Activated CD4-positive, alpha-beta T cell treated with anti-CD3 and anti-CD28 coated beads for 36 hours (primary cell): ENCODE data around the gene GRP. TPM values are rescaled to one million over a fixed set of nuclear protein-coding genes. Genes with fewer than 3 reads are reported as not detected.

Experiments
- ATAC-seq: fragments of 200-7000 bp; cut with Tn5 transposase; one replicate; pipeline ENCODE4 v1.10.0; 2021; ENCODE audit warnings: mild to moderate bottlenecking, moderate library complexity
- CTCF ChIA-PET: fragments of 350-600 bp; sonication (Branson Sonifier 250); formaldehyde crosslinking; loops from one replicate; lab custom pipeline; 2021; ENCODE audit warnings: antibody characterized with exemption; lab: Charles Lee
- POLR2A ChIA-PET: fragments of 350-600 bp; sonication (Branson Sonifier 250); formaldehyde crosslinking; loops from one replicate; lab custom pipeline; 2021; ENCODE audit warnings: antibody characterized with exemption, inconsistent platforms; lab: Charles Lee
- DNase-seq: peaks from one replicate; pipeline ENCODE4 v3.0.0-alpha.2; 2020
- H3K27ac Mint-ChIP-seq: one replicate; pipeline ENCODE4 v1.8.0; 2021; ENCODE audit warnings: mixed read lengths
- H3K27me3 Mint-ChIP-seq: one replicate; pipeline ENCODE4 v1.8.0; 2021; ENCODE audit warnings: mixed read lengths
- H3K36me3 Mint-ChIP-seq: one replicate; pipeline ENCODE4 v1.8.0; 2021; ENCODE audit warnings: low read depth, mixed read lengths
- H3K4me1 Mint-ChIP-seq: one replicate; pipeline ENCODE4 v1.8.0; 2021; ENCODE audit warnings: mixed read lengths
- H3K4me3 Mint-ChIP-seq: one replicate; pipeline ENCODE4 v1.8.0; 2021; ENCODE audit warnings: mild to moderate bottlenecking, moderate library complexity, mixed read lengths
- H3K9me3 Mint-ChIP-seq: one replicate; pipeline ENCODE4 v1.8.0; 2021; ENCODE audit warnings: low read depth, mixed read lengths
- intact Hi-C, 2 experiments: fragments of 100-400 bp; cut with DNase I in 1 of 2; cut with micrococcal nuclease in 1 of 2; formaldehyde crosslinking; loops; one replicate each; pipeline versions ENCODE4 v1.14.2 to v1.15.1; 2022 to 2024; cut with DNase I, micrococcal nuclease
- total RNA-seq, 2 experiments: library from RNA; stranded (reverse); gene quantifications; one replicate each; pipeline ENCODE4 v1.2.3, GENCODE V29; 2021

The GRP gene
- total RNA-seq, 2 experiments from 2014 or later = not detected

DNA sequence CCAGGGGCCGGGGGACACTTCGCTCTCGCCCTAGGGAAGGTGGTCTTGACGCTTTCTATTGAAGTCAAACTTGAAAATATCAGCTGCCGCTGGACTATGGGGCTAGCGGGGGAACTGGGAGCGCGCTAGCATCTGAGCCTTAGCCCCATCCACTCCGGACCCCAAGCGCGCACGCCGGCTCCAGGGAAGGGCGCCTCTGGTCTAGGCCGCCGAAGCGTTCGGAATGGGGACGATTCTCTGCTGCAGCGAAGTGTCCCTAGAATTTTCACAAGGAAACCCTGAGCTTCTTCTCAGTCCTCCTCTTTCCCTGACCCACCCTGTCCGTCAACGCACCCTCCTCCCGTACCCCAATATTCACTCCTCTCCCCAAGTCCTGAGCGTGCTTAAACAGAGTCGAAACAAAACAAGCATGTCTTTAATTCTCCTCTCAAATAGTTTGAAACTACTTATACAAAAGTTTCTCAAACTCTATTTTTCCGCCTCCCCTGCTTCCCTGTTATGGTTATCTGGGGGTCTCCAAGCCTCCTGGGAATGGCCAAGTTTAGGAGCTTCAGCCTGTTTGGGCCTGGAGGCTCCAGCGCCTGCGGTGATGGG, 48.3 kb downstream of the GRP start:
- ATAC-seq = no peak
- H3K4me1 Mint-ChIP-seq = peaks cover 29% of the 10 kb centered on the region
- no peak for DNase-seq
- CTCF ChIA-PET = interaction anchor here (1.2 to 5.1 kb wide), 3 partner anchors 18 to 149 kb away, joined by 3 to 21 read pairs (median 4); no protein-coding TSS in a partner anchor
- no peak overlapping the region for H3K27ac Mint-ChIP-seq
- POLR2A ChIA-PET = no interaction called here
- peaks cover 78% of the 10 kb centered on the region for H3K27me3 Mint-ChIP-seq
- H3K36me3 Mint-ChIP-seq = no peaks in the 10 kb centered on the region
- no peaks in the 10 kb centered on the region for H3K9me3 Mint-ChIP-seq
- intact Hi-C loops = loop anchor here (2.0 to 5.0 kb wide), 3 partner anchors 135 to 1831 kb away; partner anchors contain the start of gene ONECUT2 (in 1 of the 2)
- H3K4me3 Mint-ChIP-seq = no peak overlapping the region

DNA sequence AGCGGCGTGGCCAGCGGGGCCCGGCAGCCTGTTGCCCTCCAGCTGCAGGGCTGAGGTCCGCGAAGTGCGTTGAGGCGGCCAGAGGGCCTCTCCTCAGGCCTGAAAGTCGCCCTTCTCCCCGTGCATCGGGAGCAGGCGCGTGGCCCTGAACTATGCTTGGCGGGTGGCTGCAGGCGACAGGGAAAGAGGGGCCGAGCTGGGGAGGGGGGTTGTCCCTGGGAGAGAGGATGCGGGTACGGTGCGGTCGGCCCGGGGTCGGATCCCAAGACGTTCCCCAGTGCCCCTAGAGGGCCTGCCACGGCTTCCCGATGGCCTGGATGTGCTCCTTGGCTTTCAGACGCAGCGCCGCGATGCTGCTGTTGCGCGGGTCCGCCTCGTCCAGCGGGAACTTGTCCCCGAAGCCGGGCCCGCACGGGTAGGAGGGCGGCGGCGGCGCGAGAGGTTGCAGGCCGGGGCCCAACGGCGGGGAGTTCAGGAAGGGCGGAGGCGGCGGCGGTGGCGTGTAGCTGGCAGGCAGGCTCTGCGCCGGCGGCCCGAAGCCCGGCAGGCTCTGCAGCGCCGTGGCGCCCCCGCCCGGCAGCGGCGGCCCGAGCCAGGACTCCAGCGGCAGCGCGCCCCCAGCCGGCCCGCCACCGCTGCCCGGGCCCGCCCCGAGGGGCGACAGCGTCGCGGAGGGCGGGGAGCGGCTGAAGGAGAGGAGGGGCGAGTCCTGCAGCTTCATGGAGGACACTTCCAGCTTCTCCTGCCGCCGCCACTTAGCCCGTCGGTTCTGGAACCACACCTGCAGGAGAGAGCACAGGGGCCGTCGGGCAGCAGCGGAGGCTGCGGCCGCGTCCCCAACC, 49.0 kb downstream of the GRP start:
- Mint-ChIP-seq H3K4me1 (peaks cover 32% of the 10 kb centered on the region), H3K4me3 (peak overlapping the region; percentile 32)
- CTCF ChIA-PET = interaction anchor here (0.7 to 5.1 kb wide), 11 partner anchors 18 to 237 kb away, joined by 3 to 21 read pairs (median 3); no protein-coding TSS in a partner anchor

DNA sequence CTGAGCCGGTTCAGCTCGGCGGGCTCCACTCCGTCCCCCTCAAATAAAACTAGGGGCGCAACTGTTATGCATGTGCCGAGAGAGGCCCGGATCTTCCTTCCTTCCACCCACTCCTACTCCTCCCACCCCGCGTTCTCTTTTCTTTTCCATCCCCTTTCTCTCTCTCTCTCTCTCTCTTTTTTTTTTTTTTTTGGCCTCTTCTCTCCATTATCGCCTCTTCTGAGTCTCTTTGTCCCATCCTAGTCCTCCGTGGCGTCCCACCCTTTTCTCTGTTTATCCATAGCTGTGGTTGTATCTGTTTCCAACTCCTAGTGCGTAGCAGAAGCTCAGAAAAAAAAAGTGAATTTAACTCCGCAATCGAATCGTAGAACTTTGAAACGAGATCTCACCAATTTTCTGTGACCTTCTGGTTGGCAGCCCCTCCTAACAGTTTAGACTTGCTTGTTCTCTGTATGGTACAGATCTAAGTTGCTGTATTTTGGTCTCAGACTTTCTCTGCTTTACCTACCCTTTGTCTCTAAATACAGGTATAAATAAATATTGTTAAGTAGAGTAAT, 49.7 kb downstream of the GRP start:
- CTCF ChIA-PET = interaction anchor here (0.9 to 5.1 kb wide), 8 partner anchors 21 to 187 kb away, joined by 3 to 21 read pairs (median 3); no protein-coding TSS in a partner anchor
- DNase-seq (no peak), ATAC-seq (no peak)
- POLR2A ChIA-PET = no interaction called here
- Mint-ChIP-seq H3K36me3 (no peaks in the 10 kb centered on the region), H3K4me1 (peaks cover 33% of the 10 kb centered on the region), H3K4me3 (peak overlapping the region; percentile 32), H3K9me3 (no peaks in the 10 kb centered on the region), H3K27ac (no peak overlapping the region), H3K27me3 (peaks cover 79% of the 10 kb centered on the region)
- intact Hi-C loops = loop anchor here (1.0 to 10.0 kb wide), 6 partner anchors 20 to 1832 kb away; partner anchors contain the start of genes CCBE1 (in 1 of the 2) and ONECUT2 (in 1 of the 2)

More for the DNA sequence above, 49.0 kb downstream of the GRP start:
- ATAC-seq = peak; percentile 76
- intact Hi-C loops = loop anchor here (1.0 to 5.0 kb wide), 5 partner anchors 20 to 1832 kb away; partner anchors contain the start of gene ONECUT2 (in 1 of the 2)
- Mint-ChIP-seq H3K27ac (no peak overlapping the region), H3K36me3 (no peaks in the 10 kb centered on the region), H3K9me3 (no peaks in the 10 kb centered on the region), H3K27me3 (peaks cover 77% of the 10 kb centered on the region)
- POLR2A ChIA-PET = no interaction called here
- DNase-seq = peak; percentile 82

DNA sequence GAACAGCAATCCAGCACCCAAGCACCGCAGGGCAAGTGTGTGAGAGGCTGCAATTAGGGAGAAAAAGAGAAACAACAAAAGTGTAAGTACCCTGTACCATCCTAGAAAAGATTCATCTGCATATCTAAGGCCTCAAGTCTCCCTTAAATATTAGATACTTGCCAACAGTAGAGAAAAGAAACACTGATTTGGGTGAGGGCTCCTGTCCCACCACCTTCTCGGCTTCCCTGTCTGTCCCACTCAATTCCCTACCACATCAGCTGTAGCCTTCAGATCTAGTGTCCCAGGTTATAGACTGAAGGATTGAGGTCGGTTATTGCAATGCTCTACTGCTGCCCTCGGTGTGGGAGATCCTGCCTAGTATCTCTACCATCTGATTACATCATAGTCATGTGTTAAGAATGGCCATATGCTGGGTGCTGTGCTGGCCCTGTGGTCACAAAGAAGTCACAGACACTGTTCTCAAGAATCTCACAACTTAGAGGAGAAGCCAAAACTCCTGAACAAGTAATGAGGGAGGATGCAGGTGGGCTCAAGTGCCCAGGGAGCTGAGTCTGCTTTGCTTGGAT, 50.8 kb downstream of the GRP start:
- CTCF ChIA-PET = interaction anchor here (0.5 to 5.1 kb wide), 5 partner anchors 30 to 411 kb away, joined by 3 to 21 read pairs (median 8); no protein-coding TSS in a partner anchor
- H3K4me3 Mint-ChIP-seq = no peak overlapping the region
- intact Hi-C loops = loop anchor here in 1 of 2 experiments (10.0 kb wide), 1 partner anchor 424 kb away; the partner anchor contains the start of gene CCBE1
- H3K27ac Mint-ChIP-seq = no peak overlapping the region
- no peak for DNase-seq
- no peaks in the 10 kb centered on the region for H3K36me3 Mint-ChIP-seq
- peaks cover 79% of the 10 kb centered on the region for H3K27me3 Mint-ChIP-seq
- H3K4me1 Mint-ChIP-seq = peaks cover 33% of the 10 kb centered on the region
- H3K9me3 Mint-ChIP-seq = no peaks in the 10 kb centered on the region
- ATAC-seq = no peak
- POLR2A ChIA-PET = no interaction called here

DNA sequence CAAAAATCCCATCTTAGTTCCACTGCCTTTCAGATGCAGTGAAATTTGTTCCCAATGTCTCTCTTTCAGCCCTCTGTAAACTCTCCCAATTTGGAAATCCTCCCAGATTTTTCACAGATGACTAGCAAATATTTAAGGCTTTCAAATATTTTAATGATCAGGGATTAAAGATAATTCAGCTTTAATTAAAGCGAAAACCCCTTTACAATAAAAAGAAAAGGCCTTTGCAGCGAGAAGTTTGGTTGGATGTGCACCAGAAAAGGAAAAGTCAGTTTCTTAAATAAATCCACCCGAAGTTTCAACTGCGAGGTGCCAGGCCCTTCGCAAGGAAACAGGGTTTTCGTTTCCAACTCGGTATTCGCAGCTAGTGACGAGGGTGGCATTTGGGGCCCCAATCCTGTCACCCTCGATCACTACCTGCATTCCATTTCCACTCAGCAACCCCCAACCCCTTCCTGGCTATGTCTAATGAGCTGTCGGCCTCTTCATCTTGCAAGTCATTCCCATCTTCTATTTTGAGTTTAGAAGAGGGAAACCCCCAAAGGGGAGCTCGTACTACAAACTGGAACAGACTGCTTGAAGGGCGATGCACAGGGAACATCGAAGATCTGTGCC, 51.8 kb downstream of the GRP start:
- Mint-ChIP-seq H3K4me3 (no peak overlapping the region), H3K27ac (no peak overlapping the region), H3K36me3 (no peaks in the 10 kb centered on the region), H3K4me1 (peaks cover 31% of the 10 kb centered on the region), H3K9me3 (no peaks in the 10 kb centered on the region), H3K27me3 (peaks cover 77% of the 10 kb centered on the region)
- intact Hi-C loops = loop anchor here in 1 of 2 experiments (10.0 kb wide), 1 partner anchor 423 kb away; the partner anchor contains the start of gene CCBE1
- ATAC-seq (peak; percentile 30), DNase-seq (peak; percentile 24)
- ChIA-PET CTCF (interaction anchor here (0.5 to 5.1 kb wide), 7 partner anchors 9 to 428 kb away, joined by 3 to 21 read pairs (median 3); no protein-coding TSS in a partner anchor), POLR2A (no interaction called here)

DNA sequence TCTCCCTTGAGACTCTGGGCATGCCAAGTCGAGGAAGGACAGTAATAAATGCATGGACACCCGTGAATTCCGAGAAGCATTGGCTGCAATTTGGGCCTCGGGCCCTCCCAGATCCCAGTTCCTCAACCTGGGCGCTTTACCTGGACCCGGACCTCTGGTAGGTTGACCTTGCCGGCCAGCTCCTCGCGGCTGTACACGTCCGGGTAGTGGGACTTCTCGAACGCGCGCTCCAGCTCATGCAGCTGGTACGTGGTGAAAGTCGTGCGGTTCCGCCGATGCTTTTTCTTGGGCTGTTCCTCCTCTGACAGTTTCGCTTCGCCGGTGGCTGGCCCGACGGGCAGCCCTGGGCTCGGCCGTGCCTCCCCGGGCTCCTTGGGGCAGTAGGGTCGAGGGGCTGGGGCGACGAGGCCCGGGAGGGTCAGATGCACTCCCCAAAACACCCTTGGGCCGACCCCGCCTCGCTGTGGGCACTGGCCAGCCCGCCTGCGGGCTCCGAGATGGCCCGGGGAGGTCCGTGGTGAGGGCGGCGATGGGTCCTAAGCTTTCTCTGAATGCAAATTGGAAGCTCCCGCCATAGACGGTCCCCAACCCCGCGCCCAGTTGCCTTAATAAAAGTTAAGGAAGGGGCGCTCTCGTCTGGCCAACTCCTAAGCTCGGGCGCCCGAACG, 52.4 kb downstream of the GRP start:
- Mint-ChIP-seq H3K4me1 (peaks cover 29% of the 10 kb centered on the region), H3K27me3 (peaks cover 75% of the 10 kb centered on the region), H3K27ac (no peak overlapping the region), H3K36me3 (no peaks in the 10 kb centered on the region), H3K9me3 (no peaks in the 10 kb centered on the region), H3K4me3 (no peak overlapping the region)
- ATAC-seq (no peak), DNase-seq (peak; percentile 16)
- CTCF ChIA-PET = interaction anchor here (0.6 to 5.1 kb wide), 8 partner anchors 8 to 747 kb away, joined by 3 to 21 read pairs (median 4); no protein-coding TSS in a partner anchor
- intact Hi-C loops = loop anchor here in 1 of 2 experiments (10.0 kb wide), 1 partner anchor 422 kb away; the partner anchor contains the start of gene CCBE1
- POLR2A ChIA-PET = no interaction called here

DNA sequence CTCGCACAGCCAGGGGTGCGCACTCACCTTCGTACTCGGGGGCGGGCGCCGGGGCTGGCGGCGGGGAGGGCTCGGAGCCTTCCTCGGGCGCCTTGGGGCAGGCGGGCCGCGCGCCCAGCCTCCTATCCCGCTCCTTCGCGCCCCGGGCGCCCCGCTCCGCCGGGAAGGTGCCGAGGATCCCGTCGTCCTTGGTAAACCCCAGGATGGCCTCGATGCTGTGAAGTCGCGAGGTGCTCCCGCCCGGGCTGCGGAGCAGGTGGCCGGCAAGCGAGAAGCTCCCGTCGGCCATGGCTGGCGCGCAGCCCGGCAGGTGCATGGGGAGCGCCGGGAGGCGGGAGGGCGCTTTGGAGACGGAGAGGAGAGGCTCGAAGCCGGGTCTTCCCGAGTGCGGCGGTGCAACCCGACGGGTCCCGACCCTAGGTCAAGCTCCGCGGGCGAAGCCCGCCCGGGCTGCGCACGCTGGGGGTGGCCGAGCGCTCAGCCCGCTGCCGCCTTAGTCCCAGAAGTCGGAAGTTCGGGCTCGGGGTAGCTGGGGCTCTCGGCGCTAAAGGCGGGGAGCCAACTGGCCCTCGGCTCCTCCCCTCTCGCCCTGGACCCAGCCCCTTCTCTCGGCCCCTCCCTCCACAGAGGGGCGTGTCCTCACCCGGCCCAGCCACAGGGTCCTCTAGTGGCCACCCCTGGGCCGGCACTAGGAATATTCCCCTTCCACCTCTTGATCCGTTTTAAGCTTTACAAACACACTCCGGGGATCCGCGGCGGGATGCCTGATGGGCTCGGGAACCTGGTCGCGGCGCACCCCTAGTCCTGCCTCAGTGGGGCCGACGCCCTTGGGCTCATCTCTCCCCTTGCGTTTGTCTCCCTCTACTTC, 53.2 kb downstream of the GRP start, which contains the start of gene RAX:
TSS of gene RAX (minus strand) at position 564 of the 868 bp plus-strand sequence. CDS start at position 316, 248 bp downstream.
- ATAC-seq = peak; percentile 62
- no peak within 1 kb of the TSS for H3K27ac Mint-ChIP-seq
- H3K36me3 Mint-ChIP-seq = no peaks in the 10 kb centered on the region
- POLR2A ChIA-PET = no interaction called here
- CTCF ChIA-PET = interaction anchor here (0.5 to 2.4 kb wide), 5 partner anchors 35 to 747 kb away, joined by 3 to 8 read pairs (median 3); no protein-coding TSS in a partner anchor
- H3K27me3 Mint-ChIP-seq = peaks cover 73% of the 10 kb centered on the region
- intact Hi-C loops = loop anchor here in 1 of 2 experiments (10.0 kb wide), 1 partner anchor 422 kb away; the partner anchor contains the start of gene CCBE1
- no peaks in the 10 kb centered on the region for H3K9me3 Mint-ChIP-seq
- DNase-seq = peak; percentile 65
- peak within 1 kb of the TSS; percentile 8 for H3K4me3 Mint-ChIP-seq
- peaks cover 23% of the 10 kb centered on the region for H3K4me1 Mint-ChIP-seq

DNA sequence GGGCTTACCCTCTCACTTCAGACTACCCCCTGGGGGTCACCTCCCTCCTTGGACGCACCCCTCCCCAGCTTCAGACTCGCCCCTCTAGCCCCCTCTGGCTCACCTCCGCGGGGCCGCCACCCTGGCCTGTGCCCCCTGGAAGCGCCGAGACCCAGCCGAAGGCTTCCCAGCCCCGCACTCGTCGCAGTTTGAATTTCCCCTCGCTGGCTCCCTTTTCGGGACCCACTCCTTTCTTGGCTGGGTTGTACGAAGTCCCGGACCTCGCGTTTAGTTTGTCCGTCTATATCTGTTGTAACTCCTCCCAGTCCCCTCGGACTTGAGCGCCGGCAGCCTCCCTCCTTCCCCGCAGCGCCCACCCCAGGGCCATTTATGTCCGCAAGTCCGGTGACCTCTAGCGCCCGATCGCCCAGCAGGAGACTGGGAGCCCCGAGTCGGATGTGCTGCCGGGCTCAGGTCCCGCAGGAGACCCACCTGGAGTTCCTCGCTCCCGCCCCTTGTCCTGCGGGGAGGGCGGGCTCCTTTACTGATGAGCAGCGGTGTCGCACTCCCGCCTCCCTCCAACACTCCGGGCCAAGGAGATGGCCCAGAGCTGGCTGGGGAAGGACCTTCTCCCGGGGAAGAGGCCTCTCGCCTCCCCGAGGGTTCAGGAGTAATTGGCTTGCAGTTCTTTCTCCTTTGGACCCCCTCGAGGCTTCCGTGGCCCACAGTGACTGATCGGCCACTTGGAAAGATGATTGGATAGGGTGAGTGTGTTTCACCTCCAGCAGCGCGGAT, 54.0 kb downstream of the GRP start:
- H3K27me3 Mint-ChIP-seq = peaks cover 67% of the 10 kb centered on the region
- ChIA-PET POLR2A (no interaction called here), CTCF (interaction anchor here (0.7 to 1.2 kb wide), 3 partner anchors 129 to 815 kb away, joined by 3 to 4 read pairs (median 3); no protein-coding TSS in a partner anchor)
- DNase-seq (no peak), ATAC-seq (no peak)
- H3K4me1 Mint-ChIP-seq = peaks cover 17% of the 10 kb centered on the region
- H3K4me3 Mint-ChIP-seq = peak overlapping the region; percentile 8
- no peak overlapping the region for H3K27ac Mint-ChIP-seq
- no peaks in the 10 kb centered on the region for H3K9me3 Mint-ChIP-seq
- intact Hi-C loops = loop anchor here in 1 of 2 experiments (10.0 kb wide), 1 partner anchor 421 kb away; the partner anchor contains the start of gene CCBE1
- no peaks in the 10 kb centered on the region for H3K36me3 Mint-ChIP-seq
